Measurements from ENCODE around the gene ATRNL1.

DNA sequence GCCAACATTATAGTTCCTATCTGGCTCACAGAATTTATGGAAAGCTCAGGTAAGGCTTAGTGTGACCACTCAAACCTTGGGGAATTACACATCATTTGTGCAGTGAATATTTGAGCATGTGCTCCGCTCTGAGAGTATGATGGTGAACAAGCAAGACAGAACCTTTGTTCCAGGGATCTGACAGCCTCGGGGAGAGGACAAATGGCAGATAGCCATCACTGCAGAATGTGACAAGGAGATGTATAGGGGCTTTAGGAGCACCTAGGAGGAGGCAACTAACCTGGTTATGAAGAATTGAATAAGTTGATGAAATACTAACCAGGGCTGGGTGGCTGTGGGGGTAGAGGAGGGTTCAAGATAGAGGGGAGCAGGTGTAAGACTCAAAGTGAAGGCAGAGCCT lies 889.4 kb downstream of the ATRNL1 start:
- TF ChIP-seq, protein P1, sequence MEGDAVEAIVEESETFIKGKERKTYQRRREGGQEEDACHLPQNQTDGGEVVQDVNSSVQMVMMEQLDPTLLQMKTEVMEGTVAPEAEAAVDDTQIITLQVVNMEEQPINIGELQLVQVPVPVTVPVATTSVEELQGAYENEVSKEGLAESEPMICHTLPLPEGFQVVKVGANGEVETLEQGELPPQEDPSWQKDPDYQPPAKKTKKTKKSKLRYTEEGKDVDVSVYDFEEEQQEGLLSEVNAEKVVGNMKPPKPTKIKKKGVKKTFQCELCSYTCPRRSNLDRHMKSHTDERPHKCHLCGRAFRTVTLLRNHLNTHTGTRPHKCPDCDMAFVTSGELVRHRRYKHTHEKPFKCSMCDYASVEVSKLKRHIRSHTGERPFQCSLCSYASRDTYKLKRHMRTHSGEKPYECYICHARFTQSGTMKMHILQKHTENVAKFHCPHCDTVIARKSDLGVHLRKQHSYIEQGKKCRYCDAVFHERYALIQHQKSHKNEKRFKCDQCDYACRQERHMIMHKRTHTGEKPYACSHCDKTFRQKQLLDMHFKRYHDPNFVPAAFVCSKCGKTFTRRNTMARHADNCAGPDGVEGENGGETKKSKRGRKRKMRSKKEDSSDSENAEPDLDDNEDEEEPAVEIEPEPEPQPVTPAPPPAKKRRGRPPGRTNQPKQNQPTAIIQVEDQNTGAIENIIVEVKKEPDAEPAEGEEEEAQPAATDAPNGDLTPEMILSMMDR (IDR thresholded peaks at IDR 0.05 in 8 of 11, conservative IDR thresholded peaks at IDR 0.05 in 3 of 11) = no peak
- no peak for TF ChIP-seq POLR2A (IDR thresholded peaks at IDR 0.05)
